Astrocyte of the spinal cord (primary cell): ENCODE results near the gene TMEM51.

Experiments used
- DNase-seq: peaks from one replicate; pipeline ENCODE4 v3.0.0; 2011; ENCODE audit warnings: low read depth, low spot score
- H3K4me3 ChIP-seq: 2 replicates; pipeline ENCODE4 v1.5.1; 2011; ENCODE audit warnings: low read depth, mild to moderate bottlenecking, low read length, moderate library complexity
- CTCF ChIP-seq: IDR thresholded peaks from 2 replicates; pipeline ENCODE4 v1.5.1; 2012; ENCODE audit warnings: low read depth, mild to moderate bottlenecking, low read length, inconsistent platforms
- in situ Hi-C: cut with HindIII; loops from 2 replicates; pipeline ENCODE4 v1.10.0; 2017; ENCODE audit warnings: low sequenced_read_pairs

TMEM51 gene

GRCh38 chr1:15245593-15246360 is 92.2 kb downstream of the TMEM51 start:
- DNase-seq, result no peak
- no peak for TF ChIP-seq CTCF
- no peak overlapping the region for H3K4me3 ChIP-seq
- in situ Hi-C loops, result no loop called here

DNA sequence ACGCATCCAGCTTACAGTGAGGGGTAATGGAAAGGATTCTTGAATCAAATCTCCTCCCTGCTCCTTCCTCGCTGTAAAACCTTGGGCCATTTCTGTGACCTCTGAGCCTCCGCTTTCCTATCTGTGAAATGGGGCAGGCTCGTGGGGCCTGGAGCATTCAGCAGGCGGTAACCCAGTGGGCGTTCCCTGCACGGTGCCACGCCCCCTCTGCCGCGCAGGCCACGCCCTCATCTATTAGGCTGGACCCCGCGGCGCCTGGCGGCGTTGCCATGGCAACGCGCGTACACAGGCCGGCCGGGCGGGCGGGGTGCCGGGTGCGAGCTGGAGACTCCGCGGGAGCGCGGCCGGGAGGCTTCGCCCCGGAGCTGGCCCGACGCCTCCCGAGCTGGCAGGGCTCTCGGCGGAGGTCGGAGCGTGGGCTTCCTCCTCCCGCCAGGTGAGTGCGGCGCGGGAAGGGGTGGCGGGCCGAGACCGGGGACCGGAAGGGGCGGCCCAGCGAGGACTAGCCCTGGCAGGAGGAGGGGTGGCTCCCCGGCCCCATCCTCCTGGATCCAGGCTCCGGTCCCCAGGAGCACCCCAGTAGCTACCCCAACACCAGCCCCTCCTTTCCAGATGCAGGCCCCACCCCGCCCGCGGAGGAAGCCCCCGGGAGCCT is 93.5 kb downstream of the TMEM51 start, which contains the start of gene FHAD1:
FHAD1 (plus strand) TSS at position 264 of the 655 bp plus-strand sequence. CDS start 4,562 bp downstream, outside the sequence.
- no peak for TF ChIP-seq CTCF
- in situ Hi-C loops, result no loop called here
- peak; percentile 68 for DNase-seq
- H3K4me3 ChIP-seq, result peak within 1 kb of the TSS; percentile 37

DNA sequence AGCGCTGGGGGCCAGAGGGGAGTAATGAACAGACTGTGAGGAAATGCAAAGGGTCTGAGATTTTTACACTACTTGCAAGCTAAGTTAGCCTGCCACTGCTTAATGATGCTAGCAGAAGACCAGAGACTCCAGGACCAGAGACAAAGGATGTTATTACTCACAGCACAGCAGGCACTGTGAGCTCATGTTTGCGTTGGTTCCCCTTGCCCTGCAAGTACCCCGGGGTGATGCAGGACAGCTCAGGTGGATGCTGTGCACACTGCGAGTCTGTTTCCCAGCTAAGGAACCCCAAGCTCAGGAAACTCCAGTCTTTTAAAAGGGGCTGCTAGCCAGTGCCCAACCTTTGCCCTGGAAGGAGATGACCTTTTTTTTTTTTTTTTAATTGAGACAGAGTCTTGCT is 94.7 kb downstream of the TMEM51 start:
- in situ Hi-C loops, result no loop called here
- H3K4me3 ChIP-seq, result no peak overlapping the region
- TF ChIP-seq CTCF, result no peak
- DNase-seq, result no peak

DNA sequence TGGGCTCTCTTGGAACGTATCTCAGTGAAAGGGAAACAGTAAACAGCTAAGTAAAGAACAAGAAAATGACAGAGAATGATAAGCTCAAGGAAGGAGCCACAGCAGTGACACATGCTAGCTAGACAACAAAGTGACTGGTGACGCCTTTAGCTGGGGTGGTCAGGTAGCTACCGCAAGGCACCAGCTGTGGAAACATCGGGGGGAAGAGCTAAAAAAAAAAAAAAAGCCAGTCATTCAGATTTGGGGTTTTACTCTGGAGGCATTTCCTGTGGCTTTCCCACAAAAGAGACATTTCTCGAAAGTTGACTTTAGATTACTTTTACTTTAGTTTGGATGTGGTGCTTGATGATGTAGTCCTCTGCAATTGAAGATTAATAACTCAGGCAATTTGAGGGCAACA is 95.5 kb downstream of the TMEM51 start:
- DNase-seq, result no peak
- TF ChIP-seq CTCF, result no peak
- in situ Hi-C loops, result no loop called here
- no peak overlapping the region for H3K4me3 ChIP-seq

DNA sequence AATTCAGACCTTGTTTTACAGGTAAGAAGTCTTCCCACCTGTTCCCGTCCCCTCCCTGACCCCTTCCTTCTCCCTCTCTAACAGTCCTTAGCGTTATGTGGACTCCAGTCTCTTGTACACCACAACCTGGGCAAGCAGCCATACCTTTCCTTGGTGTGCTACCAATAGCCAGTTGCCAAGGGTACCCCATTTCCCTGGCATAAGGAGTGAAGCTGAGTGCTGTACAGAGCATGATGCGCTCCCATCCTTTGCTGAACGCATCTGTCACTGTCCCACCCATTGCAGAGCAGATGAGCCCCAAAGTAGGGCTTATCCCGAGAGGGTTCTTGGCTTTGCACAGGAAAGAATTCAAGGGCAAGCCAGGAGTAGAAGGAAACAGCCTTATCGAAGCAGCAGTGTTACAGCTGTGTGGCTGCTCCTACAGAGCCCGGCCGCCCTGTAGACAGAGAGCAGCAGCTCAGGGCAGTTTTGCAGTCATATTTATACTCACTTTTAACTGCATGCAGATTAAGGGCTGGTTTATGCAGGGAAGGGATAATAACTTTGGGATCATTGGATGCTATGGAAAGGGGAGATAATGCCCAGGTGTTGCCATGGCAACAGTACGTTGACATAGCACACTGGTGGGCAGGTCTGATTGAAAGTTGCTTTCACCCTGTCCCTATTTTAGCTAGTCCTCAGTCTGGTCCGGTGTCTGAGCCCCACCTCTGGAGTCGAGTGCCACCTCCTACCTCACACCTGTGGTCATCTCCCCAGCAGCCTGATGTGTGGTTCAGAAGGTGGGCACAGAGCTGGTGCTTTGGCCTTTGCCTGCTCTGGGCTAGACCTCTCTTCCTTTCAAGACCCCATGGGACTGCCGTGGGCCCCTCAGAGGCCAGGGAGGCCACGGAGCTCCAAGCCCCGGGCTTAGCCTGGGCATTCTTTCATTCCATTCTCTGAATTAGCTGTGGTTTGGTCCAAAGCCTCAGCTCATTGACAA is 98.6 kb downstream of the TMEM51 start:
- no peak overlapping the region for H3K4me3 ChIP-seq
- no peak for DNase-seq
- in situ Hi-C loops, result no loop called here
- no peak for TF ChIP-seq CTCF

GRCh38 chr1:15254559-15254958 is 101.0 kb downstream of the TMEM51 start:
- no peak for TF ChIP-seq CTCF
- H3K4me3 ChIP-seq, result no peak overlapping the region
- no peak for DNase-seq
- in situ Hi-C loops, result no loop called here
